GM21825 (cell line): ENCODE data around the gene MEGF6.
"Not testable (repeated sequence)": the region's sequence is repeated elsewhere in the genome, so short reads cannot be mapped to it uniquely, and the experiment has no call there.

Source experiments
- ATAC-seq: cut with Tn5 transposase; IDR thresholded peaks from one replicate; pipeline ENCODE4 v1.9.1; 2021; ENCODE audit warnings: mild to moderate bottlenecking, moderate library complexity; ENCODE audit not compliant: unreplicated experiment

Gene MEGF6

DNA sequence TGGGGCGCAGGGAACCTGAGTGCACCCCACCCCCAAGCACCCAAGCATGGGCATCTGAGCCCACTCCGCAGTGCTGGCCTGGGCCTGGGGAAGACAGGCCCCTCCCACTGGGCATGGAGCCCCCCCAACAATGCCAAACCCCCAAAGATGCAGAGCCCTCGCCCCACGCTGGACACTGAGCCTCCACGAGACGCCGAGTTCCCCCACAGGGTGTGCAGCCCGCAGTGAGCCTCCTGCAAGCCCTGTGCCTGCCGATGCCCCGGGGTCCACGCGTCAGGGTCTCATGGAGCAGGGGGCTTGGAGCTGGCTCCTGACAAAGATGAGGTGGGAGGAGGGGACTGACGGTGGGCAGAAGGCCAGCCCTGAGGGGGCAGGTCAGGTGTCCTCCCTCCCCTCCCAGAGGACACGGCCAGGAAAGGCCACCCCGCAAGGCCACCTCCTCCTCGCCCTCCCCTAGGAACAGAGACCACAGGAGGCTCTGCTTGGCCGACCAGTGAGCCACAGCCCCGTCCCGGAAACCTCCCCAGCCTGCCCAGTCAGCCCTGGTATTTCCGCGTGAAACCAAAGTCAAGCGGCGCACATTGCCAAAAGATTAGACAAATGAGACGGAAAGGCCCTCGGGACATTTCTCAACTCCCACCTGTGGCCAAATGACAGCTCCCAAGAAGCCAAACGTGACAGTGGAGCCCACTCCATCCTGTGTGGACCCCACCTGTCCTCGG lies 33.4 kb downstream of the MEGF6 start:
- ATAC-seq: no peak

DNA sequence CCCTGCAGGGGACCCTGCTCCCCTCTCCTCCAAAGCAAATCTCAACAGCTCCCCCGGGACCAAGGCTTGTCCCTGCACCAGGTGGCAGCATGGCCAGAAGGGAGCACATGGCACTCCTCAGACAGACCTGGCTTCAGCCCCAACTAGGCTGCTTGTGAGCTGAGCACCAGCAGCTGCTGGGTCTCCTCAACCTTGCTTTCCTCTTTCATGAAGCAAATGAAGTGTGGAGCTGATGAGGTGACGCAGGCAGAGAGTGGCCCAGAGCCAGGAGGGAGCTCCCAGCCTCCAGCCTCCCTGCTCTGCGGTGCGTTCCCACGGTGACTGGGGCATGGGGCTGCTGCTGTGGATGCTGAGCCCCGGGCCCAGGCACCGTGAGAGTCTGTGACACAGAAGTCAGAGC lies 34.0 kb downstream of the MEGF6 start:
- ATAC-seq: no peak

DNA sequence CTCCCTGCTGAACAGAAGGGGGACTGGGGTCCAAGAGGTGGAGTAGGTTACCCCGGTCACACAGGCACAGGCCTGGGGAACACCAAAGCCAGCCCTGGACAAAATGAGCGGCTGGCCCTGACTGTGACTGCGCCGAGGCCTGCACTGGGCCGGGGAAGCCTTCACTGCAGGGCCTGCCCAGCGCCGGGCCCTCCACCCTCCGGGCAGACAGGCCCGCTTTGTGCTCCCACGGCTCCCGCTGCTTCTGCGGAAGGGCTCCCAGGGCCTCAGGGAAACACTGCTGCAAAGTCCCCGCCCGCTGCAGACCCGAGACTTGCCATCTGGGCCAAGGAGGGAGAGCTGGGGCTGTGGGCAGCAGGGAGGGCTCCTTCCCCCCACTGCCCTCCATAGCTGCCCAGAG lies 35.3 kb downstream of the MEGF6 start:
- no peak for ATAC-seq

DNA sequence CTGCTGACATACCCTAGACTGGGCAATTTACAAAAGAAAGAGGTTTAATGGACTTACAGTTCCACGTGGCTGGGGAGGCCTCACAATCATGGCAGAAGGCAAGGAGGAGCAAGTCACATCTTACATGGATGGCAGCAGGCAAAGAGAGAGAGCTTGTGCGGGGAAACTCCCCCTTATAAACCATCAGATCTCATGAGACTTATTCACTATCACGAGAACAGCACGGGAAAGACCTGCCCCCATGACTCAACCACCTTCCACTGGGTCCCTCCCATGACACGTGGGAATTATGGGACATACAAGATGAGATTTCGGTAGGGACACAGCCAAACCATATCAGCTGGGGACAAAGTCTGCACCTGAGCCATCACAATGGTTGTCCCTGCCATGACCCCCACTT lies 35.8 kb downstream of the MEGF6 start:
- ATAC-seq: not testable (repeated sequence)

DNA sequence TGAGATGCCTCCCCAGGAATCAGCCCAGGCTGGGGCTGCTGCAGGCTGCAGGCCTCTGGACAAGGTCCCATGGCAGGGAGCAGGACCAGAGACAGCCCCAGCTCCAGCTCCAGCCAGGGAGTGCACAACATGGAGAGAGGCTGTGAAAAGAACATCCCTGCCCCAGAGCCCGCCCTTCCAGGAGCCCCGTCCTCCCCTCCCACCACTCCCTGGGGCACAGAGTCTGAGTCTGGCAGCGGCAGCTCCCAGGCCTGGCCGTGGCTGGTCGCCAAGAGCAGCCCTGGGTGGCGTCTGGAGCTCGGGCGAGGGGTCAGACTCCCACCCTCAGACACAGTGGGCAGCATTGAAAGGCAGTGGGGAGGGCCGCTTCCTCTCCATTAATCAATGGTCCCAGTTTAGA lies 37.8 kb downstream of the MEGF6 start:
- no peak for ATAC-seq

DNA sequence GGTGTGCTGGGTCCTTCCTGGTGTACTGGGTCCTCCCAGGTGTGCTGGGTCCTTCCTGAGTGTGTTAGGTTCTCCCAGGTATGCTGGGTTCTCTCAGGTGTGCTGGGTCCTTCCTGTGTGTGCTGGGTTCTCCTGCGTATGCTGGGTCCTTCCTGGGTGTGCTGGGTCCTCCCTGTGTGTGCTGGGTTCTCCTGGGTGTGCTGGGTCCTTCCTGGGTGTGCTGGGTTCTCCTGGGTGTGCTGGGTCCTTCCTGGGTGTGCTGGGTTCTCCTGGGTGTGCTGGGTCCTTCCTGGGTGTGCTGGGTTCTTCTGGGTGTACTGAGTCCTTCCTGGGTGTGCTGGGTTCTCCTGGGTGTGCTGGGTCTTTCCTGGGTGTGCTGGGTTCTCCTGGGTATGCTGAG lies 38.7 kb downstream of the MEGF6 start:
- ATAC-seq: not testable (repeated sequence)

DNA sequence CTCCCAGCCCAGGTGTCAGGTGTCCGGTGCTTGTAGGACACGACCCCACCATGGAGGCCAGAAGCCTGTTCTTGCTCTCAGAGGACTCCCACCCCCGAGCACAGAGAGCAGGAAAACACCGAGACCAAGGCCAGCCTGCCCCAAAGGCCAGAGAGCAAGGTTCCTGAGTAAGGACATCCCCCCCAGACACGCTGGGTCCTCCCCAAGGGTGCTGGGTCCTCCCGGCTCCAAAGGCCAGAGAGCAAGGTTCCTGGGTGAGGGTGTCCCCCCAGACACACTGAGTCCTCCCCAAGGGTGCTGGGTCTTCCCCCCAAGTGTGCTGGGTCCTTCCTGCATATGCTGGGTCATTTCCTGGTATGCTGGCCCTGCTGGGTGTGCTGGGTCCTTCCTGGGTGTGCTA lies 40.0 kb downstream of the MEGF6 start:
- ATAC-seq: no peak

DNA sequence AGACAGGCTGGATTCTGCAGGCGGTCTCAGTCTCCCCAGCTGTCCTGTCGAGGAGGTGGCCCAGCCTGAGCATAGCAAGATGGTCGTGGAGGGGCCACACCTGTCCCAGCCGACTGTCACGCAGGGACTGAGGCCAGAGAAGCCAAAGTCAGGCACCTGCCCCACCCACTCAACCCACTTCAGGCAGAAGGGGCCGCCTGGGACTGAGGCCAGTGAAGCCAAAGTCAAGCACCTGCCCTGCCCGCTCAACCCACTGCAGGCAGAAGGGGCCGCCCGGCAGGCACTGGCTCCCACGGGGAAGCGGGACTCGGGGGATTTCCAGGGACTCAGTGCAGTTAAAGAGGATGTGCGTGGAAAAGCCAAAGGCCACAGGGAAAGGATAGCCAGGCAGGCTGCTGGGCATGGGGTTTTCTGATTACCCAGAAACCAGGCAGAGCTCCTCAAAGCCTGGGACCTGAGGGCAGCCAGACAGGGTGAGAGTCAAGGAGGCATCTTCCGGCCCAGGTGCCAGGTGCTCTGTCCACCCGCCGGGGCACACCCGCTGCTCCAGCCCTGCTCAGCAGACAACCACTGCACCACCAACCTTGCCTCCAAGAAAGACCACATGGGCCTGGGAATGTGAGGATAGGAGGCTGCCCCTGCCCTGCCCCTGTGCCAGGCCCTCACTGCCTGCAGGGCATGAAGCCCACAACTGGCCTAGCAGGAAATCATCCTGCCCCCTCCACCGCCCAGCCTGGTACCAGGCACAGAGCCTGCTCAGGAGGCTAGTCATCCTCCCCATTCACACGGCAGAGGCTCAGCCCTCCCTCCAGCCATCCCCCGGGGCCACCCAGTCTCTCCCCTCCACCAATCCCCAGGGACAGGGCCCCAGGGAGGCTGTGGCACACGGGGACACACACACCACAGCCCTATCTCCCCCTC lies 41.0 kb downstream of the MEGF6 start:
- ATAC-seq: no peak

DNA sequence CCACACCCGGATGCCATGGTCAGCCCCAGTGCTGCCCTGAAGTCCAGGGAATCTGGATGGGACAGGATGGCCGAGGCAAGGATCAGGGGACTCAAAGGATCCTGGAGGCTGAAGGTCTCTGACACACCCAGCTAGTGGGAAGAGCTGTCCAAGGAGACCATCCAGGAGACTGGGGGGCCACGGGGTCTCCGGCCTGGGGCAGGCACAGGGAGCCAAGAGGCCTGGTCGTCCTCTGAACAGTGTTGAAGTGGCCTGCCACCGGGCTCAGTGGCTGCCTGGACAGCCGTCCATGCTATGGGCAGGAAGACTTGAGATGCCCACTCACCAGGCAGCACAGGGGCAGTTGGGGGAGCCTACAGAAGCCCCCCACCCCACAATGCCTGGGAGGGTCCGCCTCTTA lies 41.9 kb downstream of the MEGF6 start:
- ATAC-seq: no peak

DNA sequence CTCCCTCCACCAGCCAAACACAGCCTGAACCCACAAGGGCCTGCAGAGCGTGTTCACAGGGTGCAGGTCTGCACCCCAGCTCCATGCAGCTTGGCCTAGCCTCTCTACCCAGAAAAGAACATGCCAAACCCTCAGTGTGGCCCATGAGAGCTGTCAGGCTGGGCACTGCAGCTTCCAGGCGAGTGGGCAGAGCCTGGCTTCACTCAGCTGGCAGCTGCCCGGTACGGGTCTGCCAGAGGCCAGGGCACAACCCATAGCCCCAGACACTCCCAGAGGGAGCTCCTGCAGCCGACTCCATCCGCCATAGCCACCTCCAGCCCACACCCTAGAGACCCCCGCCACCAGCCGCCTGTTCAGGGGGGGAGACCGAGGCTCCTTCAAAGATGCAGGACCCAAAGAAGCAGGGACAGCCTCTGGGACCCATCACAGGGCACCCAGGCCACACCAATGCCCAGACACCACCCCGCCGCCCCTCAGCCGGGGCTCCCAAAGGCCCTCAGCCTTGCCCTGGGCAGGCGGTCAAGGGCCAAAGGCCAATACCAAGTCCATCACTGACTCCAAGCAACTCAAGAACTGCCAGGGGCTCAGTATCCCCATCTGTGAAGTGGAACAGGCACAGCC lies 42.4 kb downstream of the MEGF6 start:
- ATAC-seq: no peak

DNA sequence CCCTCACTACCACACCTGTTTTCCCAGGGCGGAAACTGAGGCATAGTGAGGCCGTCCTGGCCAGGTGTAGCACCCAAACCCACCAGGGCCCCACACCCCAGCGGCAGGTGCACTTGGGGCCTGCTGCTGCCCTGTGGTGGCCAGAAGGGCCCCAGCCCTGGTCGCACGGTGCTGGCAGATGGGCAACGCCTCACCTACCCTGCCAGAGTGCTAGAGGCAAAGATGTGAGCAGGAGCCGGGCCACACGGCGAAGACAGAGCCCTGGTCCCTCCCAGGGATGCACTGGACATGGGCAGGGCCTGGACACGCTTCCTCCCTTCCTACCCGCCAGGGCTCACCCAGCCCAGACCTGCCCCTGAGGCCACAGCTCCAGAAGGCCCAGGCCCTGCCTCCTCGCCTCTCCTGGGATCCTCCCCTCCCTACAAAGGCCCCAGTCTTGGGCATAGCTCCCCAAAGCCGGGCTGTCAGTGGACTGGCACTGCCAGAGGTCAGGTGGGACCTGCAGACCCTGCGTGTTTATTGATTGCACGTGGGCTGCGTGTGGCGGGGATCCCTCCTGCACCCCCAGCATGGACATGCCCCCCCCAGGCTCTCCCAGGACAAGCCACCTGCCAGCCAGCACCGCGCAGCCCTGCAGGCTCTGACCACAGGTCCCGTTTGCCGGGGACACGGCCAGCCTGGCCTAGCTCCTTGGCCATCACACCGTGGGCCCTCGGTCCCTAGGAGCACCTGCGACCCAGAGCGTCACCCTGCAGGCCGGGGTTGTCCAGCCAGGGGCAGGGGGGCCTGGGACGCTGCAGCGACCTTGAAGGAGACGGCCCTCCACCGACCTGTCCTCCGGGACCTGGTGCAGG lies 44.1 kb downstream of the MEGF6 start:
- no peak for ATAC-seq

DNA sequence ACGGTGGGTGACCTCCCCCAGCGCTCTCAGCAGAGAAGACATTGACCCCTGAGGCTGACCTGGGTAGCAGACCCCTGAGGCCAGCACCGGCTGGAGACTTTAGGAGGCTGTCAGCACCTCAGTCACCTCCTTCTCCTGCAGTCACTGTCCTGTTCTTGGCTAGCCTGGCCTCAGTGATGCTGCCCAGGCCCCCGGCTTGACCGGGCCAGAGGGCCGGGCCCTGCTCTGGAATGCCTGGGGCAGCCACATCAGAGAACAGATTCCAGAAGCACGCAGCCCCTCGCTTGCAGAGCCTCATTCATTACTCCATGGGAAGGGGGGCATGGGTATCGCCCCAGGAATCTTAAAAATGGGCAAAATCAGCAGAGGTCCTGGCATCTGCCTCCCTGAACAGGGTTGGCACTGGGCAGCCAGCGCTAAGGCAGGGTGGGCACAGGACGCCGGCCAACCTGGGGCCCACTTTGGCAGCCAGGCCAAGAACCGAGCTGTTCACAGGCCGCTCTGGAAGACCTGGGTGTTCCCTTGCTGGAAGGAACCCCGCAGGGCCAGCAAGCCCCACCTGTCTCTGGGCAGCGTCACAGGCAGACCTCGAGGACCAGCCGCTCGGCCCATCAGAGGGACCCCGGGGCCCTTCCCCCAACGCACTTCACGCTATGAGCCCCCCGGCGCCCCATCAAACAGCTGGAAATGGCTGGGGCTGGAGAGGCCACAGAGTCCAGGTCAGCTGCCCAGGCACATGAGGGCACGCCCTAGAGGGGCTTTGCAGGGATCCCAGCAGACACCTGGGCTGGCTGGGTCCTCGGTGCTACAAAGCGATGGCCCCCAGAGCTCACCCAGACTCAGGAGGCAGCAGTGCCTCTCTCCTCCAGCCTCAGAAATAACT lies 45.1 kb downstream of the MEGF6 start:
- ATAC-seq: no peak

DNA sequence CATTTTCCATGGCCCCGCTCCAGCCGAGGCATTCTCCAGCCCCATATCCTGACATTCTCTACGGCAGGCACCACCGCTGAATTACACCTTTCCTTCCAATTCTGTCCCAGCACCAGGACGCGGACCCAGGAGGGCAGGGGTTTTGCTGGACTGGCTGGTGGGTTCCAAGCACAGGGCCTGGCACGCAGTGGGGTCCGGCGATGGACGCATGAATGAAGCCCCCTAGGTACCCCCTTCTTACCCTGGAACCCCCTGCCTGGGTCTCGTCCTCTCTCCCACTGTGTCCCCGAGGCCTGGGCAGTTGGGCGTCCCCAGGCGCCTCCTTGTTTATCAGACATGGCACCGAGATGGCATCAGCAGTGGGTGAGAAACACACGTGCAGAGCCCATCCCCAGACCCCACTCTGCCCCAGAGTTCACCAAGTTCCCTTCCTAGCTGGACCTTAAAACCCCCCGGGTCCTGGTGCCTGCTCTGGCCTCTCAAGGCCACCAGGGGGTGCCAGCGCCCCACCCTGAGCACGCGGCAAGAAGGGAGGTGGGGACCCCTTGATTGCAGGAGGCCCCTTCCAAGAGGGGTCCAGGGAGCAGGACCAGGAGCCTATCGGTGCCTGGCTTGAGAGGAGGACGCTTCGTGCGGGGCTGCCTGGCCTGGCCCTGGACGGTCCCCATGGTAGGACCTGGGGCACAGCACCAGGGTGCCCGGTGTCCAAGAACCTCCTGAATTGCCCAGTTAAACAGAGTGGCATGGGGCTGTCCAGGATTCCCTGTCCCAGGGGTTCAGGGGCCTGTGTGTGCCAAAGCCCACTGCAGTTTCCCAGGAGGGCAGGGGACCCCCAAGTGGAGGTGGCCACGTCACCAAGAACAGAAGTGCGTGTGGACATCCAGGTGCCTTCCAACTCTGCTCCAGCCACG lies 46.1 kb downstream of the MEGF6 start:
- no peak for ATAC-seq

DNA sequence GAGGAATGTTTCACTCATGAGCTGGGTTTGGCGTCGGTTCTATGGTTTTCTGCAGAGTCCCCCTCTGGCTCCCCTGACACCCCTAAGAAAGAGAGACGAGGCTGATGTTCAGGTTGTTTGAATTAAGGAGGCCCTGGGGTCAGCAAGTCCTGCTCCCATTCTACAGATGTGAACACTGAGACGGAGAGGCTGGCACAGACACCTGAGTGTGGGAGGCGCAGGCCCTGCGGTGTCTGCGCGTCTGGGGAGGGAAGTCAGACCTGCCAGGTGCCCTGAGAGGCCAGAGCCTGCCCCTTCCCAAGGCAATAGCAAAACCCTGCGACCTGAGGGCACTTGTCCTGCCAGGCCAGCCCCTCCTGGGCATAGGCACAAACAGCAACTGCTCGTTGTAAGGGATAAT lies 47.7 kb downstream of the MEGF6 start:
- ATAC-seq: no peak

DNA sequence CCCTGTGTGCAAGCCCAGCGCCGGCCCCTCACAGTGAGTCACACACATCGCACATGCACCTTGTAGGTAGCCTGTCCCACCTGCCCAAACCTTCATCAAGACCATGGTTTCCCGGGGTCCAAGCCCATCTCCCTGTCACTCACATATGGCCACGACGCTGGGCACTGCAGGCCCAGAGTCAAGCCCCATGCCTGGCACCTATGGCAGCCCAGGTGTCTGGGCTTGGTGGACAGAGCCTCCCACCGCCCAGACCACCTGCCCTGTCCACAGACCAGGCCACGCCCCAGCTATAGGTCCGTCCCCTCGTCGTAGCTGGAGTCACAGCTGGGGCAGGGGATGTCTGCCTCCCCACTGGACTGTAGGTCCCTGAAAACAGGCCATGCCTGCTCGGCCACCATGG lies 48.2 kb downstream of the MEGF6 start:
- no peak for ATAC-seq

DNA sequence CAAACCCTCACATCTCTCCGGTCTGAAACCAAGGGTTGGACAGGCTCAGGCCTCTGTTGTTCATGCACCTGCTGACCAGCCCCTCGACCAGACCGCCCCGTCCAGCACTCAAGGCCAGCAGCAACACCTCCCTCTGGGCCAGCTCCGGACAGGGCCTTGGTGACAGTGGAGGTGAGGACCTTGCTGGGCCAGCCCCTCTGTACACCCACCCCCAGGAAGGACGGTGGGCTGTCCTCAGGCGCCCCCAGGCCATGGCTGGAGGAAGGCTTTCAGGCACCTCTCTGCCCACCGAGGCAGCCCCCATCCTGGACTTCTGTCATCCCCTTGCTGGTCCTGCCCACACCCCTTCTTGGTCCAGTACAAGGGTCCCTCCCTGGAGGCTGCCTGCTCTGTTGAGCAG lies 48.6 kb downstream of the MEGF6 start:
- no peak for ATAC-seq

DNA sequence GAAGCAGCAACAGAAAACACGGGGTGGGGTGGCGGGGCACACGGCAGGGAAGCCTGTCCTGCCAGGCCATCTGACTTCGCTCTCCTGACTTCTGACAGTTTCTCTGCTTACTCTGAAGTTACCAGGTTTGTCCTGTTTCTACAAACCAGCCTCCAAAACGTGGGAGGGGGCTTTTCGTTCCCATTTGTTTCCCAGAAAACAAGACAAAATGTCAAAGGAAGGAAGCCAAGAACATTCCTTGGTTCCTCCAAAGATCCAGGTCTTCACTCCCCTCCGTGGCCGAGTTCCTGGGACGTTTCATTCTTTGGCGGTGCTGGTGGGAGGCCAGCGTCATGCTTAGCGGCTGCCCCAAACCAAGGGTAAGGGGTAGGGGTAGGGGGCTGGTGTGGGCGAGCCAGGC lies 49.6 kb downstream of the MEGF6 start:
- ATAC-seq: no peak

DNA sequence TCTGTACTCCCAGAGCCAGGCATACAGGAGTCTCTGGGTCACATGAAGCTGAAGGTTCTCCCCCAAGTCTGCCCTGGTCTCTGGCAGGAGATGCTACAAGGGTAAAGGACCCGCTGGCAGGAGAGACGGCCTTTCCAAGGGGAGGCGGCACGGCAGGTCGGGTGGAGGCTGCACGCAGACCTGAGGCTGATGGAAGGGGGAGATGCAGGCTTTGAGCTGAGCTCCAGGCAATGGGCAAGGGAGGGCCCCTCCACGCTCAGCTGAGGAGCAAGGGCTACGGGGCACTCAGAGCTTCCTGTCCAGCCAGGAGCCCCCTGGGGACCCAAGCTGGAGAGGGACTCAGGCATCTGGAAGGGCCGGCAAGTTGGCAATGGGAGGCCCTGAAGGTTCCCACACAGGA lies 50.3 kb downstream of the MEGF6 start:
- no peak for ATAC-seq
